ENCODE results near the gene DNAH8. TPM values are rescaled to one million over a fixed set of nuclear protein-coding genes. Genes with fewer than 3 reads are reported as not detected.

The DNAH8 gene
- polyA plus RNA-seq, 4 donors, result 0.35 to 0.57 (median 0.39) TPM

DNA sequence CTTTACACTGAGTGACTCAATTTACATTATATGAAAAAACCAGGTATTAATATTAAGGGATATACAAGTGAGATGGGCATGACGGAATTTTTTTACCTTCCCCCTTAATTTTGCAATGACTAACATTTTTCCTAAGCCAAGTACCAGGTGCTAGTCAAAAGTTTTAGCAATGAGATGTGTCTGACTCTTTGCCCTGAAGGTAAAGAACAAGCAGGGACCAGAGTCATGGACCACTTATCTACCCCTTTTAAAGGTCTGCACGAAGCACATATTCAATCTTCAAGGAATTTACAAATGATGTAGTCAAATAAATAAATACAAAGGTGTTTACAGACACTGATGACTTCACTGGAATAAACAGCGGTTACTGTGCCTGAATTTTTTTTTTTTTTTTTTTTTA, 13.6 kb upstream of the DNAH8 start:
- no peak for DNase-seq (ENCODE audit: low read depth in 4 of 4, low spot score in 2 of 4)

- DNase-seq (ENCODE audit: low read depth in 4 of 4, low spot score in 2 of 4), result peak; percentile 92 to 98 (median 96)
Observed at GRCh38 chr6:38702558-38703397, 12.3 kb upstream of the DNAH8 start, which contains the start of gene GLO1. TSS of gene GLO1 (minus strand) at chr6:38703145. CDS start at chr6:38703054, 91 bp downstream.

DNA sequence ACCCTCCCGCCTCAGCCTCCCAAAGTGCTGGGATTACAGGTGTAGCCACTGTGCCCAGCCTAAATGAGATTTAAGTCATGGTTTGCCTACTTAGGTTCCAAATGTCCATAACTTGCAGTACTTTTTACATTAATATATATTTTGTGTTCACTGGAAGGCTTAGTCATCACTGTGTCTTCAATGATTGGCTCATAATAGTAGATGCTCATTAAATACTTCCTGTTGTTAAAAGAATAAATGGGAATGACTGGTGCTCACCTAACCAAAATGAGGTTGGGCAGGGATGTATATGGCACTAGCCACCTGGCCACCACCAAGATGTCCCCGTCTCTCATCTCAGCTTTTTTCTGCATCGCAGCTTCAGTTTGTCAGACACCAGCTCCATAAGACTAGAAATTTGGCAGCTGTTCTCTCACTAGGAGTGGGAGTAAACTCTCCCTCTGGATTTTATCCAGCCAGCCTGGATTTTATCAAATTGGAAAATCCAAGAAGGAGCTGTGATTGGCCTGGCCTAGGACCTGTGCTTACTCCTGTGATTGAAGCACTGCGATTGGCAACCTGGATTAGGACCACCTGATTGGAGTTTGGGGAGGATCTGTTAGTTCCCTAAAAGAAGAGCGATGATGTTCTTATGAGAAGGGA, 11.0 kb upstream of the DNAH8 start:
- DNase-seq (ENCODE audit: low read depth in 4 of 4, low spot score in 2 of 4), result peak in 1 of 4 donors; percentile 19

DNA sequence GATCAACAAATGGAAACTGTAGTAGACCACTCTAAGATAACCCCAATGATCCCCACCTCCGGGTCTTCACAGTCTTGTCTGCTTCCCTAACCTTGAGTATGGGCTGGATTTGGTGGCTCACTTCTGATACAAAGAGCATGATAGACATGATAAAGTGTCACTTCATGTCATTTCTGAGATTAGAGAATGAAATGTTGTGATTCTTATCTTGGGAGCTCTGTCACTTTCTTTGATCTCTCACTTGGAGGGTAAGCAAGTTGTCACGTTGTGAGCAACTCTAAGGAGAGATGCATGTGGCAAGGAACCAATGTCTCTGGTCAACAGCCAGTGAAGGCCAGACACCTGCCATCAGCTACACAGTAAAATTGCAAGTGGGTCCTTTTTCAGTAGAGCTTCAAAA, 9.2 kb upstream of the DNAH8 start:
- no peak for DNase-seq (ENCODE audit: low read depth in 4 of 4, low spot score in 2 of 4)

DNA sequence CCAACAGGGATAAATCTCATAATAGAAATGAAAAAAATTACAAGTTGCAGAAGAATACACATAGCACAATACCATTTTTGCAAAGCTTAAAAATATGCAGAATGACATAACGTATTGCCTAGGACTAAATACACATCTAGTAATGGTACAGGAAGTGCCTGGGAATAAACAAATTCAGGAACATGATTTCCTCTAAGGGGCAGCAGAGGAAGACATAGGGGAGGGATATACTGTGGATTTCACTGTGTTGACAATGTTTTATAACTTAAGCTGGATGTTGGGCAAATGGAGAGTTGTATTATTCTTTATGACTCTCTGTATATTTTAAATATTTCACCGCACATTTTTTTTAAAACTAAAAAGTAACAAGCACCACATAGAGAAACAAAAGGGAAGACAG, 6.6 kb upstream of the DNAH8 start:
- no peak for DNase-seq (ENCODE audit: low read depth in 4 of 4, low spot score in 2 of 4)

- no peak for DNase-seq (ENCODE audit: low read depth in 4 of 4, low spot score in 2 of 4)
Observed at GRCh38 chr6:38713812-38714211, 1.3 kb upstream of the DNAH8 start.

- DNase-seq (ENCODE audit: low read depth in 4 of 4, low spot score in 2 of 4), result no peak
Observed at GRCh38 chr6:38714239-38715015, 684 bp upstream of the DNAH8 start.

GRCh38 chr6:38716825-38717224, 1.7 kb downstream of the DNAH8 start:
- DNase-seq (ENCODE audit: low read depth in 4 of 4, low spot score in 2 of 4), result no peak

DNA sequence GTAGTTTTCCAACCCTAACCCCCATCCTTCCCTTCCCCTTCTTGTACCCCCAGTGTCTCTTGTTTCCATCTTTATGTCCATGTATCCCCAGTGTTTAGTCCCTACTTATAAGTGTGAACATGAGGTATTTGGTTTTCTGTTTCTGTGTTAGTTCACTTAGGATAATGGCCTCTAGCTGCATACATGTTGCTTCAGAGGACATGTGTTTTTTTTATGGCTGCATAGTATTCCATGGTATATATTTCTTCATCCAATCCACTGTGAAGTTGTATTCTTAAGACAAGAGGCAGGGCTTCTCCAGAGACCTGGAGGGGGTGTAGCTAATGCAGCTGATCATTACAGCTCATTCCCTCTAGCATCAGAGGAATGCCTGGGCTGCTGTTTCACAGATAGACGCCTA, 4.2 kb downstream of the DNAH8 start:
- no peak for DNase-seq (ENCODE audit: low read depth in 4 of 4, low spot score in 2 of 4)

- no peak for DNase-seq (ENCODE audit: low read depth in 4 of 4, low spot score in 2 of 4)
Observed at GRCh38 chr6:38720295-38720694, 5.2 kb downstream of the DNAH8 start.

DNA sequence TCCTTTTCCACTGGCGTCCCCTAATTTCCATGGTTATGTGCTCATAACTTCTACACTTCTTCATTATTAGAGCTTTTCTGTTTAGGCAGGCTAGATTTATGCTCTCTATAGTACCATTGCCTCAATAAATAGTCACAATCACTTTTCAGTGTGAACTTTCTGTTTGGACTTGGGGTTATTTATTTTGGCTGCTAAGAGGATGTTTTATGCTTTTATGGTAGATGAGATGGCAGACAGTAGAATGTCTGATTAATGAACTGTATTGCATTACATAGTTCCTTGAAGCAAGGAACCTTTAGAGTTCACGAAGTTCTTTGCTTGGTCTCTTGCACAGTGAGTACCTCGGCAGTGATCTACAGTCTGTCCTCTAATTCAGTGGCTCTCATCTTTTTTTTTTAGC, 6.9 kb downstream of the DNAH8 start:
- DNase-seq (ENCODE audit: low read depth in 4 of 4, low spot score in 2 of 4), result peak in 1 of 4 donors; percentile 29

DNA sequence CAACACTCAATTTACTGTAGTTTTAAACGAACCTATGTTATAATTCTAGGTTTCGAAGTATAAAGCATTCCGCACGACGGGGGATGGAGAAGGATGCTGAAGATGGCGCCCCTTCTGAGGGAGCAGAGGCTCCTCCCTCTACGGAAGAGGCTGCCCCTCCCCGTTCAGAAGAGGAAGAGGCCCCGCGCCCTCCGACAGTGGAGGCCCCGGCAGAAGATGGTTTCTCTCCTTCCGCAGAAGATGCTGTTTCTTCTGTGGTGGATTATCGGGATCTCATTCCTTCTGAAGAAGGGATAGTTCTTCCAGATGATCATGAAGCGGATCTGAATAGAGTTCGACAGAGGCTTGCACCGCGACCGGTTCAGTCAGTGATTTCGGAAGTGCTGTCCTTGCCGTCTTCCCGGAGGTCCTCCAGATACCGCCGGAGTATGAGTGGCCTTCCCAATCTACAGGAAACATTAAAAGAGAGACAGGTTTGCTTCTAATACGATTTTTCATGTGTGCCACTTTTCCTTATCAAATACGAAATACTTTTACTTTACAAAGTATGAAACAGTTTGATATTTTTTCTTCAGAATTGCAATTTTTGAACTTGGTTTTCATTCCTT, 7.7 kb downstream of the DNAH8 start:
- peak in 1 of 4 donors; percentile 7 for DNase-seq (ENCODE audit: low read depth in 4 of 4, low spot score in 2 of 4)

GRCh38 chr6:38723783-38724182, 8.7 kb downstream of the DNAH8 start:
- no peak for DNase-seq (ENCODE audit: low read depth in 4 of 4, low spot score in 2 of 4)

GRCh38 chr6:38724343-38724742, 9.2 kb downstream of the DNAH8 start:
- no peak for DNase-seq (ENCODE audit: low read depth in 4 of 4, low spot score in 2 of 4)

DNA sequence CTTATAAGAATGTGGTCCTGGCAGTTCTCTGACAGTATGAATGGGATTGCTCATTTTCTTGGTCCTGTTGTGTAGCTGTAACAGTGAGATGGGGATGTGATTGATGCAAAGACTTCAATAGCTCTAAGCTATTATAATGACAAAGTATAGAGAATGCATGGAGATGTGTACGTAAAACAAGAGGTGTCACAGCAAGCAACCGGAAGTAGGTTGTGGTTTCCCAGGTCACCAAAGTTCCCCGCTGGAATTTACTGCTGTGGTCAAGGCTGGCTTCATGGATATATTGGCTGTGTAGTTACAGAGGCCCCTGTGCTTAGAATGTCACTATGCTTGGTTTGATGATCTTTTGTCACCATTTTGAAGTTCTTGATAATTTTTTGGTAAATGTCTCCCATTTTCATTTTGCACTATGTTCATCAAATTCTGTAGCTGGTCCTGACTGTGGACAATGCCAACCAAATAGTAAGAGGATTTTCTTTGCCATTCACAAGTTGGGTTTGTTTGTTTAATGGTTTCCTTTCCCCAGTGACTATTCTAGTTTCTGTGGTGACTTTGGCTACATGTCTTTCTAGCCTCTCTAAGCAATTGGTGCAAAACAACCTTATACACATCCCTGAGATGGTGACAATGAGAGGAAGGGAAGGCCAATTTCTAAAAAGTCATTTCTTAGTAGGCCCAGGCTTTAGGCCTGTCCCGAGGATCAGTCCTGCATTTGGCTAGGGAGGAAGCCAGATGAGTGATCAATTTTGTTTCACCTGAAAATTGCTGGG, 10.5 kb downstream of the DNAH8 start:
- DNase-seq (ENCODE audit: low read depth in 4 of 4, low spot score in 2 of 4), result no peak

DNA sequence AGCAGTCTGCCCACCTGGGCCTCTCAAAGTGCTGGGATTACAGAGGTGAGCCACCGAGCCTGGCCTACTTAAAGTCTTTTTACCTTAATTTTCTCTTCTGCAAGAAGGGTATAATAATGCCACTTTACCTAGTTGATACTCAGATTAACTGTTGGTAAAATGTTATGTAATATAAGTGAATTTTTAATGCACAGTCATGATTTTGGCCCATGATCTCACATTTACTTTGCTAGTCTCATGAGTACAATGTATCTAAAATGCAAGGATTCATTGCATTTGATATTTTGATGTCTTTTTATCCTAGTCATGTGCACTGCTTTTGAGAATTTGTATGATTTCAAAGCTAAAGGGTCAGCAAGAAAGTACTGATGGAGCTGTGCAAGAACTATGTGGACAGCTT, 13.1 kb downstream of the DNAH8 start:
- no peak for DNase-seq (ENCODE audit: low read depth in 4 of 4, low spot score in 2 of 4)

DNA sequence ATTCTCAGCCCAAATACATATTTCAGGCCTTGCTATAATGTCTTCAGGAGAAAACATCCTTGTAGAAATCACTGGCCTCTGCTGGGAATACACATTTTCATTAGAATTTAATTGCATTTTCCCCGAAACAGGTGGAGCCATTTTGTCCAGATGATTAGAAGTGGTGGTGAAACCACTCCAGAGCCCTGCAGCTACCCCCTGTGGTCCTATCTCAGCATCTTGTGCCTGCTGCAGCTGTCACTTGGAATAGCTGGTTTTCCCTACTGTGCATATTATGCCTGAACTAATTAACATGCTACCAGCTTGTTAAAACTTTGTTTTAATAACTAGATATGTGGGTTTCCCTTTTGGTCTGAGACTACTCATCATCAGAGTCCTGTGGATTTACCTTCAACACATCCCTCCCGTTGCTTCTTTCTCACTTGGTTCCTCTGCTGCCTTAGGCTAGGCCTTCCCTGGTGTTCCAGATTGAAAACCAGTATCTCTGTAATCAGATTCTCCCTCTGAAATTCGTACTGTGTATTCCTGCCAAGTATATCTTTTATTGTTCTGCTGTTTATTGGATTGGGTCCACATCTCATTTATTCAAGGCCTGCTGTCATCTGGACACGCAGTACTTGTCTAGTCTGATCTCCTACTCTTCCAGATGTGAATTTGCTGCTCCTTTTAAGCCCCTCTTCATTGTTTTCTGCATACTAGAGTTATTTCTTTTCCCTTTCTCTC, 15.2 kb downstream of the DNAH8 start:
- DNase-seq (ENCODE audit: low read depth in 4 of 4, low spot score in 2 of 4), result no peak

DNA sequence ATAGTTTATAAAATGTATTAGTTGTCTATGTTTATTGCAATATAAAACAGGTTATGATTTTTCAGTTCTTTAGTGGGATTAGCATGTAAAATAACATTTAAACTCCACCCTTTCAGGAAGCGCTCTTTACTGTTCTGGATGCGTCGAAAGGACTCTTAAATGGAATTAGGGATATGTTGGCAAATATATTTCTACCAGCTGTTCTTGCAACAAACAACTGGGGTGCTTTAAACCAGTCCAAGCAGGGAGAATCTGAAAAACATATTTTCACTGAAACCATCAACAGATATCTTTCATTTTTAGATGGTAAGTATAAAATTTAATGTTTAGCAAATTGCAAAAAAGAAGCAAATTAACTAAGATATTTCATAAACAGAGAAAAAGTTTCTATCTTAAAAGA, 21.8 kb downstream of the DNAH8 start:
- DNase-seq (ENCODE audit: low read depth in 4 of 4, low spot score in 2 of 4), result no peak

- no peak for DNase-seq (ENCODE audit: low read depth in 4 of 4, low spot score in 2 of 4)
Observed at GRCh38 chr6:38738261-38738660, 23.1 kb downstream of the DNAH8 start.
